ENCODE data around the gene TMEM72. TPM values are rescaled to one million over a fixed set of nuclear protein-coding genes. Genes with fewer than 3 reads are reported as not detected.

Gene TMEM72
- total RNA-seq, 4 donors from 2014 or later, result 0.35 TPM; not detected in 3

- ATAC-seq, result no peak
- Histone ChIP-seq H3K27me3 (no peaks in the 10 kb centered on the region), H3K36me3 (no peaks in the 10 kb centered on the region), H3K4me3 (no peak overlapping the region), H3K4me1 (peaks cover 0 to 33% (median 13%) of the 10 kb centered on the region in 3 donors), H3K9me3 (no peaks in the 10 kb centered on the region), H3K27ac (no peak overlapping the region)
- 60 to 73% methylated on average over 2 to 3 of the region's 6 CpGs for WGBS, 2 donors (ENCODE audit: low coverage in 1 of 2)
- TF ChIP-seq CTCF (IDR thresholded peaks at IDR 0.05) (no peak), POLR2AphosphoS5 (IDR thresholded peaks at IDR 0.05) (no peak), POLR2A (IDR thresholded peaks at IDR 0.05) (no peak), EP300 (IDR thresholded peaks at IDR 0.05) (no peak)
These were observed 28.9 kb upstream of the TMEM72 start for GRCh38 chr10:44882166-44882720.

- no peak for ATAC-seq
- 74 to 93% methylated on average over 5 to 6 of the region's 8 CpGs for WGBS, 2 donors (ENCODE audit: low coverage in 1 of 2)
- Histone ChIP-seq H3K27me3 (no peaks in the 10 kb centered on the region), H3K27ac (no peak overlapping the region), H3K4me1 (peaks cover 0 to 18% (median 7%) of the 10 kb centered on the region in 3 donors), H3K36me3 (no peaks in the 10 kb centered on the region), H3K4me3 (no peak overlapping the region), H3K9me3 (no peaks in the 10 kb centered on the region)
- TF ChIP-seq CTCF (IDR thresholded peaks at IDR 0.05) (no peak), POLR2A (IDR thresholded peaks at IDR 0.05) (no peak), POLR2AphosphoS5 (IDR thresholded peaks at IDR 0.05) (no peak), EP300 (IDR thresholded peaks at IDR 0.05) (no peak)
These were observed 27.4 kb upstream of the TMEM72 start for GRCh38 chr10:44883593-44884331.

- TF ChIP-seq POLR2A (IDR thresholded peaks at IDR 0.05) (no peak), POLR2AphosphoS5 (IDR thresholded peaks at IDR 0.05) (no peak), CTCF (IDR thresholded peaks at IDR 0.05) (no peak), EP300 (IDR thresholded peaks at IDR 0.05) (no peak)
- Histone ChIP-seq H3K36me3 (no peaks in the 10 kb centered on the region), H3K27ac (no peak overlapping the region), H3K4me3 (no peak overlapping the region), H3K27me3 (no peaks in the 10 kb centered on the region), H3K9me3 (no peaks in the 10 kb centered on the region), H3K4me1 (no peaks in the 10 kb centered on the region)
- WGBS, 2 donors (ENCODE audit: low coverage in 1 of 2), result 81% methylated on average over 4 of the region's 6 CpGs; no CpG with 5 or more reads in 1 of the 2 donors
- ATAC-seq, result no peak
These were observed 25.4 kb upstream of the TMEM72 start for GRCh38 chr10:44885710-44886109.

- Histone ChIP-seq H3K36me3 (no peaks in the 10 kb centered on the region), H3K4me1 (no peaks in the 10 kb centered on the region), H3K4me3 (no peak overlapping the region), H3K27me3 (no peaks in the 10 kb centered on the region), H3K27ac (no peak overlapping the region), H3K9me3 (no peaks in the 10 kb centered on the region)
- no peak for ATAC-seq
- no peak for TF ChIP-seq EP300 (IDR thresholded peaks at IDR 0.05)
- no peak for TF ChIP-seq POLR2A (IDR thresholded peaks at IDR 0.05)
- TF ChIP-seq CTCF (IDR thresholded peaks at IDR 0.05), result no peak
- no peak for TF ChIP-seq POLR2AphosphoS5 (IDR thresholded peaks at IDR 0.05)
- 80 to 83% methylated on average over 1 to 2 of the region's 5 CpGs for WGBS, 2 donors (ENCODE audit: low coverage in 1 of 2)
These were observed 24.2 kb upstream of the TMEM72 start for GRCh38 chr10:44886966-44887365.

GRCh38 chr10:44888886-44889285 is 22.3 kb upstream of the TMEM72 start:
- H3K27me3 ChIP-seq, result no peaks in the 10 kb centered on the region
- 81% methylated on average over 2 of the region's 4 CpGs; no CpG with 5 or more reads in 1 of the 2 donors for WGBS, 2 donors (ENCODE audit: low coverage in 1 of 2)
- no peak overlapping the region for H3K27ac ChIP-seq
- no peak overlapping the region for H3K4me3 ChIP-seq
- H3K4me1 ChIP-seq, result no peaks in the 10 kb centered on the region
- no peaks in the 10 kb centered on the region for H3K36me3 ChIP-seq
- H3K9me3 ChIP-seq, result no peaks in the 10 kb centered on the region
- TF ChIP-seq CTCF (IDR thresholded peaks at IDR 0.05) (no peak), POLR2AphosphoS5 (IDR thresholded peaks at IDR 0.05) (no peak), POLR2A (IDR thresholded peaks at IDR 0.05) (no peak), EP300 (IDR thresholded peaks at IDR 0.05) (no peak)
- no peak for ATAC-seq
